Erythroblast (primary cell): ENCODE results near the gene PIF1.

Source experiments
- GATA1 ChIP-seq: IDR thresholded peaks from 2 replicates; pipeline ENCODE4 v1.6.1; 2011; ENCODE audit warnings: low read depth, mild to moderate bottlenecking, control low read depth, low read length, moderate library complexity
- POLR2A ChIP-seq: IDR thresholded peaks from 2 replicates; pipeline ENCODE4 v1.6.1; 2011; ENCODE audit warnings: mild to moderate bottlenecking, low read length

GRCh38 chr15:64803526-64803925, 21.9 kb downstream of the PIF1 start:
- TF ChIP-seq POLR2A, result no peak
- no peak for TF ChIP-seq GATA1
